GM21786 (cell line): ENCODE results near the gene SLC37A1.

Source experiments
- ATAC-seq: cut with Tn5 transposase; IDR thresholded peaks from one replicate; pipeline ENCODE4 v1.9.1; 2021; ENCODE audit not compliant: unreplicated experiment

The SLC37A1 gene

GRCh38 chr21:42478504-42478903, 35.1 kb upstream of the SLC37A1 start:
- ATAC-seq = no peak

DNA sequence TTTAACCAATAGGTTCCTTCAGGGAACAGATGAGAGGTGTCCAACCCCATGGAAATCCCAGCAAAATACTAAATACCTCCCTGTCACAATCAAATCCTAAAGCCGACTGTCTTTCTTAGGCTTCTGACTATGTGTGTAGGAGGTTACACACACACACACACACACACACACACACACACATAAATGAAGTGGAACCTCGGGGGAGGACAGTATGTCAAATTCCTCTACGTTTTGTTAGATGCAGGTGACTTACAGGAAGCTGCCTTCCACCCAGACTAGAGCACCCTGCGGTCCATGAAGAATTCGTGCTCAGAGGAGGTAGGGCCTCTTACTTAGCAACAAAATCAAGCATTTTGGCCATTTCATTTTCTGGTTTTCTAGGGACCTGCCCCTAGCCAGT, 34.1 kb upstream of the SLC37A1 start:
- ATAC-seq = no peak

GRCh38 chr21:42480736-42481135, 32.9 kb upstream of the SLC37A1 start:
- no peak for ATAC-seq

DNA sequence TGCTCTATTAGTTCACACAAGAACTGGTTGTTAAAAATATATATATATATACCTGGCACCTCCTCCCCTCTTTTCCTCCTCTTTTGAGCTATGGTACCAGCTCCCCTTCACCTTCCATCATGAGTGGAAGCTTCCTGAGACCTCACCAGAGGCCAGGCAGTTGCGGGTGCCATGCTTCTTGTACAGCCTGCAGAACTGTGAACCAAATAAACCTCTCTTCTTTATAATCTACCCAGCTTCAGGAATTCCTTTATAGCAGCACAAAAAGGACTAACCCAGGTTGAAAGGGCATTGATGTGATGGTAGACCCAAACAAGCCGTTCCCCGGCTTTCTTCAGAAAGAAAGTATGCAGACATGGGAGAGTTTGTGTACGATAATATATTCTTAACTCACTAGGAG, 32.5 kb upstream of the SLC37A1 start:
- ATAC-seq = no peak

- no peak for ATAC-seq
Measured at GRCh38 chr21:42484966-42485365, 28.7 kb upstream of the SLC37A1 start.

GRCh38 chr21:42486072-42486471, 27.6 kb upstream of the SLC37A1 start:
- ATAC-seq = no peak

DNA sequence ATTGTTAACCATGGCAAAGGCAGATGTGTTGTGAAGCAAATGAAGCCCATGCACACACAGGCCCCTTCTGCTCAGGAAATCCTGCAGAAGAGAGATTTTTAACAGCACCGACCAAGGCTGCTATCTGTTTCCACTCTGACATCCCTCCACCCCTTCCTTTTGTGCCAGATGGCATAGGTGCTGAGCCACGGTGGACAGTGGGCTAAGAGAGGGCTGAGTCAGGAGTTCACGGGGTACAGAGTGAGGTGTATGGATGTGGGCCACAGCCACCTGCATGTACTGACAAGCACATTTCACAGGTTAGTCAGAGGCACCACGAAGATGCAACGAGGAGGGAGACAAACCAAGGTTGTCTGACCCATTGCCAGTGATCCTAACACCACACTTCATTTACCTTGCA, 27.1 kb upstream of the SLC37A1 start:
- ATAC-seq = no peak

DNA sequence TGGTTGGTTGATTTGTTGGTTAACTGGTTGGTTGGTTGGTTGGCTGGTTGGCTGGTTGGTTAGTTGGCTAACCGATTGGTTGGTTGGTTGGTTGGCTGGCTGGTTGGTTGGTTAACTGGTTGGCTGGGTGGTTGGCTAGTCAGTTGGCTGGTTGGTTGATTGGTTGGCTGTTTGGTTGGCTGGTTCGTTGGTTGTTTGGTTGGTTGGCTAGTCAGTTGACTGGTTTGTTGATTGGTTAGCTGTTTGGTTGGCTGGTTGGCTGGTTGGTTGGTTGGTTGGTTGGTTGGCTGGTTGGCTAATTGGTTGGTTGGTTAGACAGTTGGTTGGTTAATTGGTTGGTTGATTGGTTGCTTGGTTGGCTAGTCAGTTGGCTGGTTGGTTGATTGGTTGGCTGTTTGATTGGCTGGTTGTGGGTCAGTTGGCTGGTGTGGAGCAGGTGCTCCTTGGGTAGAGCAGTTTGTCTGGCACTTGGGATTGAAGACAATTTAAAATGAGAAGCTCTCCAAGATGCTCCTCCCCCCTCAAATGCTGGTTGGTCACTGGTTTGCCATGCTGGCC, 24.6 kb upstream of the SLC37A1 start:
- ATAC-seq = no peak

DNA sequence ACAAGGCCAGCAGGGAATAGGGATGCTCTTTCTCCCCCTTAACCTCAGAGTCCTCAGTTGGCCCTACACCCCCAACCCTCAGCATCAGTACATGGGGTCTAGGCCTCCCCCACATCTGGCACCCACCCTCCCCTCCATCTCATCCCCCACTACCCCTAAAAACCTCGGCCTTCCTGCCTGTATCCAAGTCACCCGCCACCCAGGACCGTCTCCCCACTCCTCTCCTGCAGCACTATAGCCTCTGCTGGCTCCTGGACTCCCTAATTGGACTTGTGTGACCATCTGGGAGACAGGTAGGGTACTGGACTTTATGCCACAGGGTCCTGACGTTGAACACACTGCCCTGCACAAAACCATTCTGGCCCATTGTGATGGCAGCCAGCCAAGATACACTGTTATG, 23.7 kb upstream of the SLC37A1 start:
- no peak for ATAC-seq

DNA sequence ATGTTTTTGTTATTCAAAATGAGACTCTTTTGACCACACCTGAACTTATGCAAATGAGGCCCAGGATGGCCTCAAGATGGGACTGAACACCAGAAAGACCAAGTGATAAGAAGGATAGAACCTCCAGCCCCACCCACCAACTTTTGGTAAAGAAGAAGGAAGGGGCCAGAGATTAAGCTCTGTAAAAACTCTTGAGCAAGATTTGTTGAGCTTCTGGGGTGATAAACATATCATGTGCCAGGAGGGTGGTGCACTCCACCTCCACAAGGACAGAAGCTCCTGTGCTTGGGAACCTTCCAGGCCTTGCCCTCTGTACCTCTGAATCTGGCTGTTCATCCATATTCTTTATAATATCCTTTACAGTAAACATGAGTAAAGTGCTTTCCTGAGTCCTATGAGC, 22.9 kb upstream of the SLC37A1 start:
- ATAC-seq = no peak

GRCh38 chr21:42491328-42491727, 22.3 kb upstream of the SLC37A1 start:
- no peak for ATAC-seq

DNA sequence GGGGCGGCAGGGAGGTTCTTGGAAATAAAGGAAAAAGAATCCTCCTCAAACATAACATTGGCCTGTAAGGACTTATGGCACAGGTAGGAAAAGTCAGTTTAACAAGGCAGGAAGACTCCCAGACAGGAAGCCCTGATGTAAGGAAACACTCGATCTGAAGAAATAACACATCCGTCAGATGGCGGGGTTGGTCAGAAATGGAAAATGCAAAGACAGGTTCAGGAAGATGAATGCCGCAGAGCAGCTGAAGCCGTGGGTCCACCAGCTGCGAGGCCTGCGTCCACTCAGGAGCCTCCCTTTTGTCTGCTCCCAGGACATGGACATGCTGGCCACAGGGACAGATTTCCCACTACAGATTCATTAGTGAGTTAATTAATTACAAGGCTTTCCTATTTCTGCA, 21.5 kb upstream of the SLC37A1 start:
- no peak for ATAC-seq

DNA sequence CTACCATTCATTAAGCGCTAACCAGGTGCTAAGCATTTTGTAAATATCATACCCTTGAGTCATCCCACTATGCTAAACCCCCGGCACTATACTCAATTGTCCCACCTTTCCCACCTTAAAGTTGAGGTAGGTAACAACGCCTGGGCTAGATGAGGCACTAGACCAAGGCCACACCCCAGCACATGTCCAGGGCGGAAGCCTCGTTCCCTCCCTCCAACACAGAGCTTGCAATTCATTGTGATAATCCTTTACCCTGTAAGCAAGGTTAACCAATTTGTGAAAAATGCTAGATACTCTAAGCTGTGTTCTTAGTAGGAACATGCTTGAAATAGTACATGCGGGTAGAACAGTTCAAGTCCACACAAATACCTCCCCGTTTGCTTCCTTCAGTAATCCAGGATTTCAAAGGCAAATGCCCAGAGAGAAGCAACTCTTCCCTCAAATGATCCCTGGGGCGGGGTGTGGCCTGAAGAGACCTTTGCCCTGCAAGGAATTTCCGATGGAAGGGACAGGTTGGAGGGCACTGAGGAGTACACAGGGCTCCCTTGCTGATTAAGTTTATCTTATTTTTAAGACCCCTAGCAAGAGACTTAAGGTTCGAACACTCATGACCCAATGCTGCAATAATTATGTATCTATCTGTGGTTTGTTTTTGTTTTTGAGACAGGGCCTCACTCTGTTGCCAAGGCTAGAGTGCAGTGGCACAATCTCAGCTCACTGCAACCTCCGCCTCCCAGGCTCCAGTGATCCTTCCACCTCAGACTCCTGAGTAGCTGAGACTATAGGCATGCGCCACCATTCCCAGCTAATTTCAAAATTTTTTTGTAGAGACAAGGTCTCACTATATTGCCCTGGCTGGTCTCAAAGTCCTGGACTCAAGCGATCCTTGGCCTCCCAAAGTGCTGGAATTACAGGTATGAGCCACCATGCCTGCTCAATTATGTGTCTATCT, 20.3 kb upstream of the SLC37A1 start:
- ATAC-seq = no peak

DNA sequence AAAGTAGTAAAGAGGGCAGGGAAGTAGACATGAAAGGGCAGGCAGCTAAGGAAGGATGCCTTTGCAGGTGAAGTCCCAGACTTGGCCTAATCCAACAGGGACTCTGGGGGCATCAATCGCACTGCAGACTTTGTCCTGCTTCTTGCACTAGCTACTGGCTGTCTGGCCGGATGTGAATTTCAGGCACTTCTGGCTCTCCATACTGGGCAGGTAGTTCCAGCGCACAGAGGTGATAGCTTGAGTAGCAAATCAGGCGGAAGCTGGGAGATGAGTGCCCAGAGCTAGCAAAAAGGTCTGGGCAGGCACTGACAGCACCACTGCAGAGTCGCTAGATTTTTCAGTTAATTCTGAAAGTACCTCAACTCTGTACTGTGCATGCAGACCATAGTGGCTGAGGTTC, 18.6 kb upstream of the SLC37A1 start:
- ATAC-seq = no peak

GRCh38 chr21:42495765-42496119, 17.9 kb upstream of the SLC37A1 start:
- no peak for ATAC-seq

DNA sequence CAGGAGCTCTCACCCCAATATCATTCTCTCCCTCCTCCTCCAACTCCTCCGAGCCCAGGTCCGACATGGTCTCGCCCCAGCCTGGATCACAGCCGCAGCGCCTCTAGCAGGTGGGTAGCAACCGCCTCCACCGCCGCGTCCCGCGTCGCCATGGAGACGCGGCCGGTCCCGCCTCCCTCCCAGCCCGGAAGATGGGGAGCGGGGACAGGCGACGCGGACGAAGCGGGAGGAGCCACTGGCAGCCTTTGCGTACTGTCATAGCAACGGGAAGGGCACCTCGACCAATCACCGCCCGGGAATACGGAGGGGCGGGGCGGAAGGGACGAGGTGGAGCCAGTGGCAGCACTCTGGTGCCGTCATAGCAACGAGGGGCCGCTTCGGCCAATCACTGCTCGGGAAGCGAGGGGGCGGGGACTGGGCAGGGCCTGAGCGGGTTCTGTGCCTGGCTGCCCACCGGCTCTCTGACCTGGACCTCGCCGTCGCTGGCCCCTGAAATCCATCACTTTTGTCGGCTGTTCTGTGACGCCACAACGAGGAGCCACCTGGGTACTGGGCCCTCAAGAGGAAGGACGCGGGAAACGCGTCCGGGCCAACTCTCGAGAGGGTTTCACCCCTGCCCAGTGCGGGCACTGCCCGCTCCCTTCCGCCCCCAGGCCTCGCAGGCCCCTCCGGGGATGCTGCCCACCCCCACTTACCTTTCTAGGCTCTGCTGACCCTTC, 17.4 kb upstream of the SLC37A1 start, which contains the start of gene RSPH1:
TSS of gene RSPH1 (minus strand) at position 105 of the 719 bp plus-strand sequence. CDS start at position 67, 38 bp downstream.
- peak; percentile 94 for ATAC-seq

DNA sequence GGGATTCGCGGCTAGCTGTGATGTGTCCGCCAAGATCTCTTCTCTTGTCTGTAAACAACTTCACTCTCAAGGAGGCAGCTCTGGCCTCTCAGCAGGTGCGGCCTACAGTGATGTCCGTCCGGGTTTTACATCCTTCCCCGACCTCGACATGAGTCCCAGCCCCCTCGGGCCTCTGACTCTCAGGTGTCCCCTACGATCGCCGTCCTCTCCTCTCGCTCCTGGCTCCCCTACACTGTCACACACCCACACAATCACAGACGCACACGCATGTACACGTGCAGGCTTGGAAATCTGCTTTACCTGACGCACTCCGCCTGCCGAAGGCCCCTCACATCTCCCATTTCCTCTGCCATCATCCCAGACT, 16.8 kb upstream of the SLC37A1 start:
- ATAC-seq = no peak

- ATAC-seq = no peak
Measured at GRCh38 chr21:42498012-42498411, 15.6 kb upstream of the SLC37A1 start.

- ATAC-seq = no peak
Measured at GRCh38 chr21:42499444-42500112, 14.1 kb upstream of the SLC37A1 start.

DNA sequence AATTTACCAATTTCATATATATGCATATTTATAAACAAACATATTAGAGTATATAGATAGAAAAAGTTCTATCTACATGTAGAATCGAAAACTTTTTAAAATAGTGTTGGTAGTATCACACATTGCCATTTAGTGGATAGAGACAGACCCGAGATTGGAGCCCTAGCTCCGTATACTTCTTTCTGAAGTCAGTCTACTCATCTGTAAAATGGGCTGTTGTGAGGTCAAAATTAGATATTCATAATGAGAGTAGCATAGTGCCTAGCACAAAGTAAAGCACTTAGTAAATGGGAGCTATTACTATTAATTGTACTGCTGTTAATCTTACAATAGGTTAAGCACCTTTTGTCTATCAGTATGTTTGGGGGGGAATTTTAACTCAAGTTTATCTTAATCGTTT, 13.4 kb upstream of the SLC37A1 start:
- no peak for ATAC-seq

DNA sequence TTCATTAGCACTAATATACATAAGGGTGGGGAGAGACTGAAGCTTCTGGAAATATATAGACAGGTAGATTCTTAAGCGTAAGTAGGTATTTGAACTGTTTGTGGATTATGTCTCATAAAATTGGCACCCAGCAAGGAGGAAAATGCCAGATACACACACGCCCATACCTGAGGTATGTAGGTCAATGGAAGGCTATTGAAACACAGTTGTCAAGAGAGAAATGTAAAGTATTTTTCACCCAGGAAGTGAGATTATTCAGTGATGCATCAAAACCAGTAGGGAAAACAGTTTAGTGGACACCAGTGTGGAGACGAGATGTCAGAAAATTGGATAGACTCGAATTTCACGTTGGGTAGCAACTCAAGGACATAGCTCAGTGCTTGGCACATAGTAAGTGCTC, 12.9 kb upstream of the SLC37A1 start:
- no peak for ATAC-seq
